Liver (tissue), 3 donors: ENCODE results near the gene PGAP1.

Experiments used
- CTCF ChIP-seq: fragments of 150-350 bp; IDR thresholded peaks from 2 replicates; pipeline ENCODE4 v1.5.1; 2017; ENCODE audit warnings: improper control_type of control experiment, low read depth, low read length; ENCODE audit not compliant: missing input control
- FOXA1 ChIP-seq: IDR thresholded peaks from 2 replicates; pipeline ENCODE4 v1.6.1; 2016; ENCODE audit warnings: antibody characterized with exemption
- JUND ChIP-seq, 2 donors: IDR thresholded peaks; 2 replicates each; pipeline ENCODE4 v1.6.1; 2016; ENCODE audit warnings: antibody characterized with exemption in 2 of 2
- TAF1 ChIP-seq: conservative IDR thresholded peaks from 2 replicates; pipeline ENCODE4 v1.6.1; 2016; ENCODE audit warnings: antibody characterized with exemption, mild to moderate bottlenecking
- TF ChIP-seq, protein P1 (sequence below): IDR thresholded peaks from 2 replicates; pipeline ENCODE4 v1.6.1; 2016; ENCODE audit warnings: antibody characterized with exemption, mild to moderate bottlenecking
- donor health status: healthy.
- donor health status: healthy.

DNA sequence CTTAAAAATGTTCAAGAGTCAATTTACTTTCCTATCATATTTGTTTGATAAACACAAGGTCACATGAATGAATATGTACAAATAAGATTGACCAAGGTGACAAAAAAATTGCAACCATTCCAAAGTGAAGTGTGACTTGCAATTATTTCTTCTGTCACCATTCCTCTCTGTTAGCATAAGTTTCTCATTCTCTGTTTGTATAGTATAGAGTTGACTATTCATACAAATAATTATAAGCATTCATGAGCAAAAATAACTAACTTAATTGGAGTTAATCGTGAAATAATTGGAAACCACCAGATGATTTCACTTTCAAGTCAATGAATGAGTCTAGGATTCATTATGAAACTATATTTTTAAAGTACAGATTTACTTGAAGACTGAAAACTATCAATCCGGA is 42.1 kb downstream of the PGAP1 start:
- TF ChIP-seq CTCF (no peak), FOXA1 (no peak), JUND (IDR thresholded peaks at IDR 0.05) (no peak), TAF1 (no peak)
- TF ChIP-seq, protein P1, sequence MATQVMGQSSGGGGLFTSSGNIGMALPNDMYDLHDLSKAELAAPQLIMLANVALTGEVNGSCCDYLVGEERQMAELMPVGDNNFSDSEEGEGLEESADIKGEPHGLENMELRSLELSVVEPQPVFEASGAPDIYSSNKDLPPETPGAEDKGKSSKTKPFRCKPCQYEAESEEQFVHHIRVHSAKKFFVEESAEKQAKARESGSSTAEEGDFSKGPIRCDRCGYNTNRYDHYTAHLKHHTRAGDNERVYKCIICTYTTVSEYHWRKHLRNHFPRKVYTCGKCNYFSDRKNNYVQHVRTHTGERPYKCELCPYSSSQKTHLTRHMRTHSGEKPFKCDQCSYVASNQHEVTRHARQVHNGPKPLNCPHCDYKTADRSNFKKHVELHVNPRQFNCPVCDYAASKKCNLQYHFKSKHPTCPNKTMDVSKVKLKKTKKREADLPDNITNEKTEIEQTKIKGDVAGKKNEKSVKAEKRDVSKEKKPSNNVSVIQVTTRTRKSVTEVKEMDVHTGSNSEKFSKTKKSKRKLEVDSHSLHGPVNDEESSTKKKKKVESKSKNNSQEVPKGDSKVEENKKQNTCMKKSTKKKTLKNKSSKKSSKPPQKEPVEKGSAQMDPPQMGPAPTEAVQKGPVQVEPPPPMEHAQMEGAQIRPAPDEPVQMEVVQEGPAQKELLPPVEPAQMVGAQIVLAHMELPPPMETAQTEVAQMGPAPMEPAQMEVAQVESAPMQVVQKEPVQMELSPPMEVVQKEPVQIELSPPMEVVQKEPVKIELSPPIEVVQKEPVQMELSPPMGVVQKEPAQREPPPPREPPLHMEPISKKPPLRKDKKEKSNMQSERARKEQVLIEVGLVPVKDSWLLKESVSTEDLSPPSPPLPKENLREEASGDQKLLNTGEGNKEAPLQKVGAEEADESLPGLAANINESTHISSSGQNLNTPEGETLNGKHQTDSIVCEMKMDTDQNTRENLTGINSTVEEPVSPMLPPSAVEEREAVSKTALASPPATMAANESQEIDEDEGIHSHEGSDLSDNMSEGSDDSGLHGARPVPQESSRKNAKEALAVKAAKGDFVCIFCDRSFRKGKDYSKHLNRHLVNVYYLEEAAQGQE, result no peak
